ENCODE measurements around the gene ASB18.

ASB18 gene

DNA sequence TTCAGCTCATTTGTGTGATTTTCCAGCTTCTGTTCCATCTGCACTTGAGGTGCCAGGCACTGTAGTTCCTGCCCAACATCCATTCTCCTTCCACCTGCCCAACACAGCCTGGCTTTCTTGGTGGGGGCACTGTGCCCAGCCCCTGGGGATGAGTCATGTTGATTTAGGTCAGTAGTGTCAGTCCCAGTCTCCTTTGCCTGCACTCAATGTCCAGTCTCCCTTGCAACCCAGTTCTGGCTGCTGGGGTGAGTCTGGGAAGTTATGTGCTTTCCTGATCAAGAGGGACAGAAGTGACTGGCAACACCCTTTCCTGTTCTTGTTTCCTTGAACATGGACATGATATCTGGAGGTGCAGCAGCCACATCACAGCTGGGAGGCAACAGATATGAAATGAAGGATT lies 1.5 kb upstream of the ASB18 start:
- Histone ChIP-seq H3K36me3 (replicated peaks; ENCODE audit: insufficient read depth, low read length) (no peaks in the 10 kb centered on the region), H3K9me2 (replicated peaks; ENCODE audit: insufficient read depth, low read length) (no peaks in the 10 kb centered on the region), H3K27ac (ENCODE audit: low read length) (no peak overlapping the region), H2AFZ (ENCODE audit: low read length) (no peak overlapping the region), H3F3A (ENCODE audit: insufficient read depth, low read length) (no peaks in the 10 kb centered on the region), H3K4me2 (ENCODE audit: low read depth, low read length) (no peak overlapping the region), H3K9ac (ENCODE audit: low read length) (no peak overlapping the region), H3K9me3 (replicated peaks; ENCODE audit: insufficient read depth, low read length) (no peaks in the 10 kb centered on the region), H3K27me3 (replicated peaks; ENCODE audit: insufficient read depth, low read length) (no peaks in the 10 kb centered on the region), H3K4me1 (ENCODE audit: low read length) (no peaks in the 10 kb centered on the region), H3K4me3 (ENCODE audit: low read length) (no peak overlapping the region), H3K79me2 (ENCODE audit: low read length) (no peaks in the 10 kb centered on the region), H4K20me1 (ENCODE audit: insufficient read depth, low read length) (no peaks in the 10 kb centered on the region)
- no peak for TF ChIP-seq EZH2phosphoT487 (IDR thresholded peaks at IDR 0.05; ENCODE audit: low read length)
- no peak for DNase-seq

DNA sequence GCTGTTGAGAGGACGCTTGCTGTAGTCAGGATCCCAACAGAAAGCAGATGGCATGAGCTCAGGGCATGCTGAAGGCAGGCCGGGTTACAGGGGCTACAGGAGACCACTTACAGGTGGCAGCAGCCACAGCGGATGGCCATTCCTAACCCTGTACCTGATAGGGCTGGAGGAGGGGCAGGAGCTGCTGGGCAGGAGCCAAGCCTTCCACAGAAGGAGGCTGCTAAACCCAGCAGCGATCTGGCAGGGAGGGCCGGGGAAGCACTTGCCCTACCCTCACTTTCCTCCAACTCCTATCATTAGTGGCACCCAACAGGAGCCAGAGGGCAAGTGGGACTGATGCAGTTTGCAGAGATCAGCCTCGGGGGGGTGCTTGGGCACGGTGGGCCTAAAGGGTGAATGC lies 2.0 kb downstream of the ASB18 start:
- no peak overlapping the region for H2AFZ ChIP-seq (ENCODE audit: low read length)
- H3K4me1 ChIP-seq (ENCODE audit: low read length), result no peaks in the 10 kb centered on the region
- H3K4me2 ChIP-seq (ENCODE audit: low read depth, low read length), result no peak overlapping the region
- no peaks in the 10 kb centered on the region for H3K36me3 ChIP-seq (replicated peaks; ENCODE audit: insufficient read depth, low read length)
- H3K27me3 ChIP-seq (replicated peaks; ENCODE audit: insufficient read depth, low read length), result no peaks in the 10 kb centered on the region
- DNase-seq, result no peak
- H3K9ac ChIP-seq (ENCODE audit: low read length), result no peak overlapping the region
- no peaks in the 10 kb centered on the region for H3K79me2 ChIP-seq (ENCODE audit: low read length)
- no peaks in the 10 kb centered on the region for H4K20me1 ChIP-seq (ENCODE audit: insufficient read depth, low read length)
- no peaks in the 10 kb centered on the region for H3K9me3 ChIP-seq (replicated peaks; ENCODE audit: insufficient read depth, low read length)
- TF ChIP-seq, protein P1, sequence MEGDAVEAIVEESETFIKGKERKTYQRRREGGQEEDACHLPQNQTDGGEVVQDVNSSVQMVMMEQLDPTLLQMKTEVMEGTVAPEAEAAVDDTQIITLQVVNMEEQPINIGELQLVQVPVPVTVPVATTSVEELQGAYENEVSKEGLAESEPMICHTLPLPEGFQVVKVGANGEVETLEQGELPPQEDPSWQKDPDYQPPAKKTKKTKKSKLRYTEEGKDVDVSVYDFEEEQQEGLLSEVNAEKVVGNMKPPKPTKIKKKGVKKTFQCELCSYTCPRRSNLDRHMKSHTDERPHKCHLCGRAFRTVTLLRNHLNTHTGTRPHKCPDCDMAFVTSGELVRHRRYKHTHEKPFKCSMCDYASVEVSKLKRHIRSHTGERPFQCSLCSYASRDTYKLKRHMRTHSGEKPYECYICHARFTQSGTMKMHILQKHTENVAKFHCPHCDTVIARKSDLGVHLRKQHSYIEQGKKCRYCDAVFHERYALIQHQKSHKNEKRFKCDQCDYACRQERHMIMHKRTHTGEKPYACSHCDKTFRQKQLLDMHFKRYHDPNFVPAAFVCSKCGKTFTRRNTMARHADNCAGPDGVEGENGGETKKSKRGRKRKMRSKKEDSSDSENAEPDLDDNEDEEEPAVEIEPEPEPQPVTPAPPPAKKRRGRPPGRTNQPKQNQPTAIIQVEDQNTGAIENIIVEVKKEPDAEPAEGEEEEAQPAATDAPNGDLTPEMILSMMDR (IDR thresholded peaks at IDR 0.05; ENCODE audit: low read length), result no peak
- TF ChIP-seq EZH2 (optimal IDR thresholded peaks at IDR 0.05; ENCODE audit: low read depth, low read length) (no peak), EZH2phosphoT487 (IDR thresholded peaks at IDR 0.05; ENCODE audit: low read length) (no peak)
- H3K4me3 ChIP-seq (ENCODE audit: low read length), result no peak overlapping the region
- H3F3A ChIP-seq (ENCODE audit: insufficient read depth, low read length), result no peaks in the 10 kb centered on the region
- H3K9me2 ChIP-seq (replicated peaks; ENCODE audit: insufficient read depth, low read length), result no peaks in the 10 kb centered on the region
- no peak overlapping the region for H3K27ac ChIP-seq (ENCODE audit: low read length)

DNA sequence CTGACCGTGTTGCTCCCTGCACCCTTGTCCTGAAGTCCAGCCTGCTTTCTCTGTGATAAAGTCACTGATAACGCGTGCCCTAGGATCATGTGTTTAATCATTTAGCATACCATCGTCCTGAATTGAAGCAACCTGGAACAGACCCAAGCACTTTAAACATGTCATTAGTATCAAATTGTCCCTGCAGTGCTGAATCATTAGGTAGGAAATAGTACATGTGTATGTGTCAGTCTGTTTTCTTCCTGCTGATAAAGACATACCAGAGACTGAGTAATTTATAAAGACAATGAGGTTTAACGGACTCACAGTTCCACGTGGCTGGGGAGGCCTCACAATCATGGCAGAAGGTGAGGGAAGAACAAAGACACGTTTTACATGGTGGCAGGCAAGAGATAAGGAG lies 2.8 kb downstream of the ASB18 start:
- no peaks in the 10 kb centered on the region for H3K9me3 ChIP-seq (replicated peaks; ENCODE audit: insufficient read depth, low read length)
- H3K9ac ChIP-seq (ENCODE audit: low read length), result no peak overlapping the region
- no peaks in the 10 kb centered on the region for H3K36me3 ChIP-seq (replicated peaks; ENCODE audit: insufficient read depth, low read length)
- H3K4me2 ChIP-seq (ENCODE audit: low read depth, low read length), result no peak overlapping the region
- no peaks in the 10 kb centered on the region for H3F3A ChIP-seq (ENCODE audit: insufficient read depth, low read length)
- no peaks in the 10 kb centered on the region for H3K79me2 ChIP-seq (ENCODE audit: low read length)
- TF ChIP-seq EZH2 (optimal IDR thresholded peaks at IDR 0.05; ENCODE audit: low read depth, low read length) (no peak), EZH2phosphoT487 (IDR thresholded peaks at IDR 0.05; ENCODE audit: low read length) (no peak)
- TF ChIP-seq, protein P1 (IDR thresholded peaks at IDR 0.05; ENCODE audit: low read length), result no peak
- no peaks in the 10 kb centered on the region for H3K9me2 ChIP-seq (replicated peaks; ENCODE audit: insufficient read depth, low read length)
- DNase-seq, result no peak
- H4K20me1 ChIP-seq (ENCODE audit: insufficient read depth, low read length), result no peaks in the 10 kb centered on the region
- H3K27ac ChIP-seq (ENCODE audit: low read length), result no peak overlapping the region
- no peak overlapping the region for H2AFZ ChIP-seq (ENCODE audit: low read length)
- H3K27me3 ChIP-seq (replicated peaks; ENCODE audit: insufficient read depth, low read length), result no peaks in the 10 kb centered on the region
- no peaks in the 10 kb centered on the region for H3K4me1 ChIP-seq (ENCODE audit: low read length)
- H3K4me3 ChIP-seq (ENCODE audit: low read length), result no peak overlapping the region

DNA sequence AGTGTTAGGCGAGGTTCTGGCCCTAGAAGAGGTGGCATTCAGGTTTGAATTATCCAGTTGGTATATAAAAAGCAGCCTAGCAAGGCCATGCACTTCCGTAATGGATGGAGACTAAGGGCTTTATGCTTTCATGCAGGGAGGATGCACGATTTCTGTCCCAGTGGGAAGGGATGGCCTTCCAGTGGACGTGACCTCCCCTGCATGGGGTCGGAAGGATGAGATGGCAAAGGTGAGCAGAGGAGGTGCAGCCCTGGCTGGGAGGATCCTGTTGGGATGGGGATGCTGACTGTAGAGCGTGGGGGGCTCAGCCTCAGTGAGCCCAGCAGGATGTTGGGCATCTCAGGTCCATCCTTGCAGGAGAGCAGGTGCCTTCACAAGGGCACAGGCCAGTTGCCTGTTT lies 4.8 kb downstream of the ASB18 start:
- Histone ChIP-seq H3K4me1 (ENCODE audit: low read length) (no peaks in the 10 kb centered on the region), H3K4me3 (ENCODE audit: low read length) (no peak overlapping the region), H3K27ac (ENCODE audit: low read length) (no peak overlapping the region), H3K36me3 (replicated peaks; ENCODE audit: insufficient read depth, low read length) (no peaks in the 10 kb centered on the region), H3F3A (ENCODE audit: insufficient read depth, low read length) (no peaks in the 10 kb centered on the region), H3K9me3 (replicated peaks; ENCODE audit: insufficient read depth, low read length) (no peaks in the 10 kb centered on the region), H3K9me2 (replicated peaks; ENCODE audit: insufficient read depth, low read length) (no peaks in the 10 kb centered on the region), H3K79me2 (ENCODE audit: low read length) (no peaks in the 10 kb centered on the region), H3K9ac (ENCODE audit: low read length) (no peak overlapping the region), H3K27me3 (replicated peaks; ENCODE audit: insufficient read depth, low read length) (no peaks in the 10 kb centered on the region), H3K4me2 (ENCODE audit: low read depth, low read length) (no peak overlapping the region), H4K20me1 (ENCODE audit: insufficient read depth, low read length) (no peaks in the 10 kb centered on the region), H2AFZ (ENCODE audit: low read length) (no peak overlapping the region)
- no peak for TF ChIP-seq EZH2 (optimal IDR thresholded peaks at IDR 0.05; ENCODE audit: low read depth, low read length)
- TF ChIP-seq, protein P1 (IDR thresholded peaks at IDR 0.05; ENCODE audit: low read length), result no peak
- no peak for TF ChIP-seq EZH2phosphoT487 (IDR thresholded peaks at IDR 0.05; ENCODE audit: low read length)
- DNase-seq, result no peak
